GM19035 (cell line): ENCODE results near the gene AATK.
"Not testable (repeated sequence)": the region's sequence is repeated elsewhere in the genome, so short reads cannot be mapped to it uniquely, and the experiment has no call there.

Source experiments
- ATAC-seq: cut with Tn5 transposase; IDR thresholded peaks from one replicate; pipeline ENCODE4 v1.9.1; 2021; ENCODE audit not compliant: unreplicated experiment

AATK gene

DNA sequence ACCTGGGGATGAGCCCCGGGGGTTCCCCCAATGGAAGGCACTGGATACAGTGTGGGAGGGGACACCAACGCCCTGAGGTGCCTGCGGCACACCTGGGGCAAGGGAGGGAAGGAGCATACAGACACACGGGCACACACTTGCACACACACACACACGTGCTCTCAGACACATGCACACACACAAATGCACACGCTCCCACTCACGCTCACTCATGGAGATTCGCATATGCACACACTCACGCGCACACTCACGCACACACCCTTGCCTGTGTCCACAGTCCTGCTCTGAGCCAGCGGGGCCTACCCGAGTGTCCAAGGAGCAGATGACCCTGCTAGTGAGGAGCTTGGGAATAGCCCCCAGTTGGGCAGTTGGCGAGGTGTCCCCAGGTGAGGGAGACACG, 17.4 kb downstream of the AATK start:
- no peak for ATAC-seq

DNA sequence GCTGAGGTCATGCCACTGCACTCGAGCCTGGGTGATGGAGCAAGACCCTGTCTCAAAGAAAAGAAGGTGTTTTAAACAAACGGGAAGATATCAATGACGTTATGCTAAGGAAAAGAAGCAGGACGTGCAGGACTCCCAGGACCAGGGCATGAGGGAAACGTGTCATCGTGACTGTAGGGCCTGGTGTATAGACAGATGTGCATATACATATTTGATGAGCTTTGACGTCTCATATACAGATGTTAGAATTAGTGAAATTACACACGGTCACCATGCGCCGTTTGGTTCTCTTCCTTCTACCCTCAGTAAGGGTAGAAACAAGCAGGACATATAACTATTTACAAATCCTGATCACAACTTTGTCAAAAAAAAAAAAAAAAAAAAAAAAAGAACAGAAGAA, 18.3 kb downstream of the AATK start:
- ATAC-seq: no peak

DNA sequence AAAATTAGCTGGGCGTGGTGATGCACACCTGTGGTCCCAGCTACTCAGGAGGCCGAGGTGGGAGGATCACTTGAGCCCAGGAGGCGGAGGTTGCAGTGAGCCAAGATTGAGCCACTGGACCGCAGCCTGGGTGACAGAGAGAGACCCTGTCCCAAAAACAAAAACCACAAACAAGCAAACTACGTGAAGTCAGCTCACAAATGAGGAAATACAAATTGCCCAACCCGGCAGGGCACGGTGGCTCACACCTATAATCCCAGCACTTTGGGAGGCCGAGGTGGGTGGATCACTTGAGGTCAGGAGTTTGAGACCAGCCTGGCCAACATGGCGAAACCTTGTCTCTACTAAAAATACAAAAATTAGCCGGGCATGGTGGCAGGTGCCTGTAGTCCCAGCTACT, 19.8 kb downstream of the AATK start:
- ATAC-seq: not testable (repeated sequence)

DNA sequence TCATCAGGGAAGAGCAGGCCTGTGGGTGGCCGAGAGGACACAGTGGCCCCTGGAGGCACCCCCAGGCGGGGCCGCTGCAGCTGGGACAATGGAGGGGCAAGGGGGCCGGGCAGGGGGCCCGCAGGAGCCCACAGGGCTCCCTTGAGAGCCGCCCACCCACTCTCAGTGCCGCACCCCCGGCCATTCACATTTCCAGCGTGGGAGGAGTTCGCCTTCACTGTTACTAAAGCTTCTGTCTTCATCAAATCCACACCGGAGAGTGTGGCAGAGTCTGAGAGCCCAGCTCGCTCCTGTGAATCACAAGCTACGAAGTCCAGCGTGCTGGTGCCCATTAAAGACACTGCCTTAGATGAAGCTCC, 21.6 kb downstream of the AATK start:
- no peak for ATAC-seq

DNA sequence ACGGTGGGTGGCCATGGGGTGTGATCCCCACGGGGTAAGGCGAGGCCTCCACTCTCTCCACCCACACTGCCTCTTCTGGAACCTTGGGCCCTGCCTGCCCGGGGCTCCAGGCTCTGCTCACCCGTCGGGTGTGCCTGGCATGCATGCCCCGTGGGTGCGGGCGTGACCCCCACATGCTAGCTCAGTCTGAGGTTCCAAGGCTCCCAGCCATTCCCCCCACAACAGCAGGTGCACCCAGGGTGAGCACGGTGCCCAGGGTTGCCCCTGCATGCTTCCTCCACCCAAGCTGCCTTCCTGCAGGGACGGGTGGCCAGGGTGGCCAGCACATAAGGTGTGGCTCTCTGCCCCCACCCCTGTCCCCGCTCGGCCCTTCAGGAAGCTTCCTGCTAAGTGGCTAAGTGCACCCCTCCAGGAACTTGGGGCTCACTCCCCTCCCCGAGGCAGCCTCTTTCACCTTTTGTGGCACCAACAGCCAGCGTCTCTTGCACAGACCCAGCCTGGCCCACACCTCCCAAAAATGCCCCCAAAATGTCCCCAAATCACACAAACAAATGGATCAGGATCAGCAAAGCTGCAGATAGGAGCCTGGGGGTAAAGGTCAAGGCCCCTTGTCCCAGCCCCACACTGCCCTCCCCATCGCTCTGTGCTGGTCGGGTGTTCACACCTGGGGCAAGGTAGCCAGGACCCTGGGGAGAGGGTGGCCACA, 22.2 kb downstream of the AATK start:
- ATAC-seq: no peak

DNA sequence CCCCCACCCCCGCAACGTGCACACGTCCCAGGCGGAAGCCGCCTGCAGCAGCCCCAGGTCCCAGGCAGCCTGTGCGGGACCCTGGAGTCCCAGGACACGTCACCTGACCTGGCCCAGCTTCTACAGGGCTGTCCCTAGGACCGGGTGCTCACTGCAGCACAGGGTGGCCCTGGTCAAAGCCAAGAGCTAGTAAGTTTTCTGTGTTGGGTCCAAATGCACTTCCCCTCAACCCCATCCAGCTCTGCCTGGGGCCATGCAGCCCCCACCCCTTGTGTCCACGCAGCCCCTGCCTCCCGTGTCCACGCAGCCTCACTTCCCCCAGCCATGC, 22.9 kb downstream of the AATK start:
- ATAC-seq: no peak

DNA sequence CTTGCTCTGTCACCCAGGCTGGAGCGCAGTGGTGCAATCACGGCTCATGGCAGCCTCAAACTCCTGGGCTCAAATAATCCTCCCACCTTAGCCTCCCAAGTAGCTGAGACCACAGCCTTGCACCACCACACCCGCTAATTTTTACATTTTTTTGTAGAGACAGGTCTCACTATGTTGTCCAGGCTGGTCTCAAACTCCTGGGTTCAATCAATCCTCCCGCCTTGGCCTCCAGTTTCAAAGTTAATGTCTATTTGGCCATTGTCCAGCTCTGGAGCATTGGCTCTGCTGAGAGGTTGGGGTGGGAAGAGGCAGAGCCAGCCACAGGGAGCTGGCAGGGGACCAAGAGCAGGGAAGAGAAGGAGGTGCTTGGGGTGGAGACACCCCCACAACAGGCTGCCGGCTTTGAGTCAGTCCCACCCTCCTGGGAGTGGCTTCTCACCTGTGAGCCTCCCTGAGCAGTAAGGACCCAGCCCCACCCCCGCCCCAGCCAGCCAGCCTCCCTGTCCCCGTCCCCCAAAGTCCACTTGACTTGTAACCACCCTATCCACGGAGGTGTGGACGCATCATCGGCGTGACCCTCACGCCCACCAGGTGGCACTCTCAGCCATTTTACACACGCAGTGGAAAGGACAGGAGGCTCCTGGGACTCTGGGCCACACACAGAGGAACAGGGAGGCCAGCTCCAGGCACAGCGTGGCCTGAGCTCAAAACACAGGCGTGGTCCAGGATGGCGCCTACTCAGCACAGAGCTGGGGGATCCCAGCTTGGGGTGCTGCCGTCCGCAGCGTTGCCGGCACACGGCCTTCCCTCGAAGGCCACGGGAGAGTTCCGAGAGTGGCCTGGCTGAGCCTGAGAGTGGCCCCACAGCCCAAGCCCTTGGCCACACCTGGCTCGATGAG, 23.5 kb downstream of the AATK start:
- ATAC-seq: no peak

DNA sequence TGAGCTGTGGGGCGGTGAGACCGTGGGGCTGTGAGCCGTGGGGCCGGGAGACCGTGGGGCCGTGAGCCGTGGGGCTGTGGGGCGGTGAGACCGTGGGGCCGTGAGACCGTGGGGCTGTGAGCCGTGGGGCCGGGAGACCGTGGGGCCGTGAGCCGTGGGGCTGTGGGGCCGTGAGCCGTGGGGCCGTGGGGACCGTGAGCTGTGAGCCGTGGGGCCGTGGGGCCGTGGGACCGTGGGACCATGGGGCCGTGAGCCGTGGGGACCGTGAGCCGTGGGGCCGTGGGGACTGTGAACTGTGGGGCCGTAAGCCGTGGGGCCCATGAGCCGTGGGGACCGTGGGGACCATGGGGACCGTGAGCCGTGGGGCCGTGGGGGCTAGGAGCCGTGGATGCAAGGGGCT, 25.3 kb downstream of the AATK start:
- ATAC-seq: no peak

DNA sequence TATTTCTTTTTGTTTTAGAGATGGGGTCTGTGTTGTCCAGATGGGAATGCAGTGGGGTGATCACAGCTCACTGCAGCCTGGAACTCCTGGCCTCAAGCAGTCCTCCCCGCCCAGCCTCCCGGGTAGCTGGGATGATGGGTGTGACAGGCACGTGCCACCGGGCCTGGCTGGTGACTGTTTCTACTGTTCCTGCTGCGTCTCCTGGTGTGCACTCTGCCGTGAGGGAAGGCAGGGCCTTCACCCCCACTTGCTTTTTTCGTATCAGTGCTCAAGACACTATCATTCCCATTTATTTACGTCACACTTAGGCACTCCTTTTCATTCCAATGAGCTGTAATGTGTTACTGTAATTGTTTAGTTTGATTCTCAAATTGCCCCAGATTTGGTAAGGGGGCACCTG, 26.0 kb downstream of the AATK start:
- ATAC-seq: no peak

DNA sequence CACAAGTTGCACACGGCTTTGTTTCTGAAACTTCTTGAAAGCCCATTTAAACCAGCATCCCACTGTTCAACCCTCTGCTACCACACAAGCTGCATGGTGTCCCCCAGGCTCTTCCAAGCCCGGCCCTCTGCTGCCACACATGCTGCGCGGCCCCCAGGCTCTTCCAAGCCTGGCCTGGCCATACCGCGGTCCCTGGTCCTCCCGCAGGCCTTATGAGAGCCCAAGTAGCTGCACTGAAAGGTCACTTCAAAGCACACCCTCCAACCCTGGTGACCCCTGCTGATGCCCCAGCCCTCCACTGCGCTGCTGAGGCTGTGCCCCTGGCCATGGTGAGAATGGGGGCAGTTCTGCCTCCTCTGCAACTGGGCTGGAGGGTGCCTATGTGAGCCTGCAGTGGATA, 26.6 kb downstream of the AATK start:
- no peak for ATAC-seq

DNA sequence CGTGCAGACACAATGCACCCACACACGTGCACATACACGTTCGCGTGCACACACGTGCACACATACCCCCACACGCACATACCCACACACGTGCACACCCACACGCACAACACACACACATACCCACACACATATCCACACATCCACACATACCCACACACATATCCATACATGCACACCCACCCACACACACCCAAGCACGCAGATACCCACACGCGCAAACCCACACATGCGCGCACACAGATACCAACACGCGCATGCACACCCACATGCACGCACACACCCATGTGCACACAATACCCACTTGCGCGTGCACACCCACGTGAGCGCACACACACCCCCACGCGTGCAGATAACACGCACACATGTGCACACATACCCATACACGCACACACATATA, 27.5 kb downstream of the AATK start:
- ATAC-seq: no peak

DNA sequence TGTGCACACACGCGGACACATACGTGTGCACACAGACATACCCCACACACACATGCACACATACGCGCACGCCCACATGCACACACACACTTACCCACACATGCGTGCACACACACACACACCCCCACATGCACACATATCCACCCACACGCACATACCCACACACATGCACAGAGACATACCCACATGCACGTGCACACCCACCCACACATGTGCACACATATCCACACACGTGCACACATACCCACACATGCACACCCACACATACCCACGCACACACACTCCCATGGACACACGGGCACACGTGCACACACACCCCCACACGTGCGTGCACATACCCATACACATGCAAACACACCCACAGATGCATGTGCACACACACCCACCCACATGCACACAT, 27.9 kb downstream of the AATK start:
- no peak for ATAC-seq

DNA sequence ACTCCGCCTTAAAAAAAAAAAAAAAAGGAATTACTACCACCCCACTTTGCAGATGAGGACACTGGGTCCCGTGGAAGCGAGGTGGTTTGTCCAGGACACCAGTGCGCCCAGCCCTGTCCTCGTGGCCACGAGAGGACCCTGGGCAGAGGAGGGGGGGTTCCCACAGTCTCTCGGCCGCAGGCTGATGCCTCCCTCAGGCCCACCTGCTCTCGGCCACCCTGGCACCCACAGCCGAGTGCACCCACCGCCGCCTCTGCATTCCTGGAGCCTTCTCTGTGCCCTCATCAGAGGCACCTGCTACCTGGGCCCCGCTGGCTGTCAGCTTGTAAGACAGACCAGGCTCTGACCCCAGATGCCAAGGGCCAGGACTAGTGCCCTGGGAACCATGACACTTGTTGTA, 28.8 kb downstream of the AATK start:
- no peak for ATAC-seq

DNA sequence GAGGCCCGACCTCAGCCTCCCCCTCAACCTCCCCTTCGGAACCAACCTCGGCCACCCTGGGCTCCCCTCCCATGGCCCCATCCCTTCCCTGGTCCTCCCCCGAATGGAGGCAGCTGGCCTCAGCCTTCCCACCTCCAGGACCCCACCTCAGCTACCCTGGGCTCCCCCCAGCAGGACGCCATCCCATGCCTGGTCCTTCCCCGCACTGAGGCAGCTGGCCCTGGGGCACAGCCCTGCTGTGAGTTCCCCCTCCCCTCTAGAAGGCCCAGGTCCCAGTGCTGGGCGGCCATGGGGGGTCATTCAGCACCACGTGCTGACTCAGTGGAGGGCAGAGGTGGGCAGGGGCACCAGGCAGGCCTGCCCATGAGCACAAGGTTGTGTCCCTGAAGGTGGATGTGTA, 29.7 kb downstream of the AATK start:
- no peak for ATAC-seq

DNA sequence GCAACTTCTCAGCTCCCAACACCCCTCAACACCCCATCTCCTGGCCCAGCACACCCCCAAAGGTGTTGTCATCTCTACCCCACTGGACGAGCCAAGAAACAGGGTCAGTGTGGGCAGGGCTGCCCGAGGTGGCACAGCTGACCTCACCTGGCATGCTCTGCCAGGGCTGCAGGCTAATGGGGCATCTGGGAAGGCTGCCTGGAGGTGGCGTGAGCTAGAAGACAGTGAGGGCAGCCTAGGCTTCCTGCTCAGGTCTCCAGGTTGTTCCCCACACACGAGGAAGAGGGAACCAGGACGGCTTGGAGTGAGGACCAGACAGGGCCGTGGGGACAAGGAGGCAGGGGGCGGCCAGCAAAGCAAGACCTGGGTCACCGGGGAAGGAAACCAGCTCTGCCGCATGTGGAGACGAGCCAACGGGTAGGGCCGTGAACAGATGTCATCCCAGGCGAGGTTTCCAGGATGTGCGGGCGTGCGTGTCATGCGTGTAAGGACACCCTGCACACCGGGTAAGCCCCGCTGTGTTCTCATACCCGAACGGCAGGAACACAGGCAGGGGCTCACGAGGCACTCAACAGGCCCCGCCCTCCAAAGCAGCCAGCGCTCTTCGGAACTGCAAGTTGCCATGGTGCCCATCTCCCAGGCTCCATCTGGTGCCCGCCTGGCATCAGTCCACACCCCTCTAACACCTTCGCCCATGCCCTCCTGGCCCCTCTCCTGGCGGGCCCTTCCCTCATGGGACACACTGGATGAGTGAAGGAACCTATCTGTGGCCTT, 30.3 kb downstream of the AATK start:
- no peak for ATAC-seq

DNA sequence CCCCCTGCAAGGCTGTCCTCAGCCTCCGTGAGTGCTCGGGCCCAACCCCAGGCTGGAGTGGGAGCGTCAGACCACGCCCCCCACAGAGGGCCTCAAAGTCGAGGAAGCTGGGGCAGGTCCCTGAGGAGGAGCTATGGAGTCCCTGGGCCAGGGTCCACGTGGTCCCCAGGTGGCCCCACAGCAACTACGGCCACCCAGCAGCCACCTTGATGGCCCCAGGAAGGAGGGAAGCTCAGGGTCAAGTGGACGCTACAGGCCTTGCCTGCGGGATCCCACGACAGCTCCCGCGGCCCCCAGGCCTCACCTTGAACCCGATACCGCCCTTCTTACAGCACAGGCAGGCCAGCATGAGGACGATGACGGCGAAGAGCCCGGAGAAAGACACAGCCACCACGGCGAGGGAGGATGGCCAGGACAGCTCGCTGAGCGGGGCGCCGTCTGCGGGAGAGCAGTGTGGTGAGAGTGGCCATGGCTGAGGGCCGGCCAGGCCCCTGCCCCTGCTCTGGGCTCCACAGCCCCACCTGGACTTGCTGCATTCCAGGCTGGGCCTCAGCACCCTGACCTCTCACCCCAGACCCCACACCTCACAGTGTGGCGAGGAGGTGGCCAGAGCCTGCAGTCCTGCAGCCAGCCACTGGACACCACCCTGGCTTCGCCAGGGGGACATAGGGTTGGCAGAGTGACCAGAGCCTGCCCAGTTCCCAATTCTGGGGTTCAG, 31.8 kb downstream of the AATK start:
- no peak for ATAC-seq

DNA sequence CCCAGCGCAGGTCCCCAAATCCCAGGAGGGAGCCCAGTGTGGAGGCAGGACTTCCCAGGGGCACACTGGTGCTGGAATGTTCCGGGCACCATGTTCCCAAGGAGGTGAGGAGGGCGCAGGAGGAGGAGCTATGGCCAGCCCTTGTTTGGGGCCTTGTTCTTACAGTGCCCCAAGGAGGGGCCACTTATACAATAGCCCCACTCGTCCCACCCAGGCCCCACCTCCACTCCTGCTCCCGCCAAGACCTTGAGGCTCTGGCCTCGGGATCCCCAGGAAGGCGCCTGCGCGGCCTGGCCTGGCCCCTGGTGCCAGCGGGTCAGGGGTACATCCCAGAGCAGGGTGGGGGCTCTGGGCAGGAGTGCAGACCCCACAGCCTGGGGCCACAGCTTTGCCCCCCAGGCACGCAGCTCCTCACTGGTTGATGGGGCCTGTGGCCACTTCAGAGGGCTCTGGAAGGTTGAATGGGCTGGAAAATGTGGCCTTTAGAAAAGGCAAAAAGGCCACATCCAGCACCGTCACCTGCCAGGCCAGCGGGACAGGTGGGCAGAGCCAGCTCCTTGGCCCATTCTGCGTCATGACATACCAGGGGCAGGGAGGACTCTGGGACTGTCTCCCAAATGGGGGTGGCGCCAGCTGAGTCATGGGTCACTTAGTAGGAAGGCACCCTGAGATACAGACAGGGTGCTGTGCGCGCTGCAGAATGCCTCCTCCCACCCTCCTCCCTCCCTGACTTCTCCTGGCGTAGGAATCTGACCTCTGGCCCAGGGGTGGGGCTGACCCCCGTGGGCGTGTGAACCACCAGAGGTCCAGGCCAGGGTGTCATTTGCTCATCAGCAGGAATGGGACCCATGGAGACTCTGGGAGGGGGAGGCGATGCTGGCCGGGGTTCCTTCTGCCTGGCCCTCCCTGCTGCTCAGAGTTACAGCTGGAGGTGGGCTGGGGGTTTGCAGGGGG, 33.0 kb downstream of the AATK start:
- no peak for ATAC-seq

DNA sequence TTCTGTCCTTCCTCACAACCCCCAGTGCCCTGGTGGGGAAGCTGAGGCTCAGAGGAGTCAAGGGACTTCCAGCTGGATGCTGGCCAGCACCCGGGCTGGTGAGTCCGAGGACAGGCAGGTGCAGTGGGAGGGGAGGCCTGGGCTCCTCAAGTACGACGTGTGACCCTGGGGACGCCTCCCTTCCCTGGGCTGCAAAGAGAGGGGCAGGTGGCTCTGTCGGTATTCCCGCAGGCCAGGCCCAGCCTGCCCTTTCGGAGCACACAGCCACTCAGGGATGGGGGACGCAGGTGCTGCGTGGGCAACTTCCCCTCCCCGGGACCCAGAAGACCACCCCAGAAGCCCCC, 33.9 kb downstream of the AATK start:
- ATAC-seq: no peak

DNA sequence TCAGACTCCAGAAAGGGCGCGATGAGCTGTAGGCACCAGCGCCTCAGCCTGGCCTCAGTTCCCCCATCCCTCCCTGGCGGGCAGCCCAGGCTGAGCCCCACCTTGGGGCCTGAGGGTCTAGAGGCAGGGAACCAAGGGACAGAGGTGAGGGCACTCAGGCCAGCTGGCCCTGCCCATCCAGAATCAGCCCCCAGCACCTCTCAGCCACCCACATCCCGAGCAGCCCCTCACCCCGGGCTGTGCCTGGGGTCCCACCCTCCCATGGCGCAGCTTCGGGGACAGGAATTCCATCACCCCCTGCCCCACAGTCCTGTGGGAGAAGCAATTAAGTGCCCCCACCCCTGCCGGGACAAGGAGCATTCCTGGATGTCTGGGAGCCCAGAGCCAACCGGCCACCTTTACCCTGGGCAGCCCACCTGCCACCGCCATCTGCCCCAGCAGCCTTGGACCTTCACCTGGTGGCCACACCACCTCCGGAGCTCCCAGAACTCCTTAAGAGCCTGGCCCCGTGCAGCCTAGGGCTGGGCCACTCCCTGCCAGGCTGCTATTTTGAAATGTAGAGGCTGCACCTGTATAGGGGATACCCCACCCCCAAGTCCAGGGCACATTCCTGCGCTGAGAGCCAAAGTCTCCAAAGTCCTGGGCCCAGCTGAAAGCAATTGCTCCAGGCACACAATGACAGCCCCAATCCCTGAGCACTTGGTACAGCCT, 34.4 kb downstream of the AATK start:
- no peak for ATAC-seq
